Ectodermal cell (in vitro differentiated cells): ENCODE data around the gene PHF19.

Experiments
- H3K27ac ChIP-seq: 2 replicates; pipeline ENCODE4 v1.7.0; 2013; ENCODE audit warnings: mild to moderate bottlenecking, low read depth, low read length; ENCODE audit not compliant: insufficient read depth, poor library complexity, severe bottlenecking
- H3K27me3 ChIP-seq: 2 replicates; pipeline ENCODE4 v1.7.0; 2013; ENCODE audit warnings: mild to moderate bottlenecking, low read length; ENCODE audit not compliant: insufficient read depth, control insufficient read depth, poor library complexity, severe bottlenecking
- H3K36me3 ChIP-seq: one replicate; pipeline ENCODE4 v1.7.0; 2013; ENCODE audit warnings: low read length; ENCODE audit not compliant: control insufficient read depth, insufficient read depth
- H3K4me1 ChIP-seq: one replicate; pipeline ENCODE4 v1.7.0; 2013; ENCODE audit warnings: low read length; ENCODE audit not compliant: control insufficient read depth, insufficient read depth
- H3K4me3 ChIP-seq: 2 replicates; pipeline ENCODE4 v1.7.0; 2013; ENCODE audit warnings: low read depth, low read length, control low read depth; ENCODE audit not compliant: insufficient read depth
- H3K9me3 ChIP-seq: 2 replicates; pipeline ENCODE4 v1.7.0; 2013; ENCODE audit warnings: mild to moderate bottlenecking, low read length, moderate library complexity; ENCODE audit not compliant: control insufficient read depth
- WGBS, 2 experiments: methylation state at CpG; one replicate each; pipeline ENCODE4 v1.1.7; 2013; ENCODE audit warnings: missing lambda C conversion rate in 2 of 2; 5-methylcytosine and 5-hydroxymethylcytosine counted together

PHF19 gene

DNA sequence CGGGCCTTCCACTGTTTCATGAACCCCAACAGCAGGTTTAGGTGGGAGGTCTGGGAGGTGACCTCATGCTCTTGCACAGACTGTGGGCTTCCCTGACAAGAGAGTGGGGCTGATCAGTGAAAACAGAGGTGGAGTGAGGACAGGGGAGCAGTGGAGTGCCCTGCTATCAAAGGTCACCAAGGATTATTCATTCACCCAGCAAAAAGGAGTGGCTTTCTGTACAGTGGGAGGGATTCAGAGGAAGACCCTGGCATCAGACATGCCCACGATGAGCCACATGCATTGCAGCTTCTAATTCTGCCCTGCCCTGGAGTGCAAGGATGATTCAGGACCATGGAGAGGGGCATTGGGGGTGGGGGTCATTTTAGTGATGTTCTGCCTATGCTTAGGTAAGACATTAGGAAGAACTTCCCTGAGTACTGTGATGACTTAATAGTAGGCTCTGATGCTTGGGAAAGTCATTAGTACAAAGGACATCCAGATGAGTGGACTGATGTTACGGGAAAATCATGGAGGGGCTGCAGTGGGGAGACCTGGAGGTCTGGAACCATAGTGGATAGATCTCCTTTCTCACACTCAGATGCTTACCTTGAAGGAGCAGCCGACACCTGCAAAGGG is 36.8 kb upstream of the PHF19 start:
- Histone ChIP-seq H3K27ac (no peak overlapping the region), H3K4me3 (no peak overlapping the region), H3K27me3 (no peaks in the 10 kb centered on the region), H3K4me1 (no peaks in the 10 kb centered on the region), H3K9me3 (no peaks in the 10 kb centered on the region), H3K36me3 (no peaks in the 10 kb centered on the region)
- WGBS, 2 experiments = 89 to 91% methylated on average over 4 of the region's 4 CpGs

- Histone ChIP-seq H3K27ac (no peak overlapping the region), H3K9me3 (no peaks in the 10 kb centered on the region), H3K36me3 (no peaks in the 10 kb centered on the region), H3K27me3 (no peaks in the 10 kb centered on the region), H3K4me1 (no peaks in the 10 kb centered on the region), H3K4me3 (no peak overlapping the region)
- WGBS, 2 experiments = 90% methylated on average over 13 of the region's 13 CpGs
Measured at GRCh38 chr9:120912958-120913646, 36.1 kb upstream of the PHF19 start.

DNA sequence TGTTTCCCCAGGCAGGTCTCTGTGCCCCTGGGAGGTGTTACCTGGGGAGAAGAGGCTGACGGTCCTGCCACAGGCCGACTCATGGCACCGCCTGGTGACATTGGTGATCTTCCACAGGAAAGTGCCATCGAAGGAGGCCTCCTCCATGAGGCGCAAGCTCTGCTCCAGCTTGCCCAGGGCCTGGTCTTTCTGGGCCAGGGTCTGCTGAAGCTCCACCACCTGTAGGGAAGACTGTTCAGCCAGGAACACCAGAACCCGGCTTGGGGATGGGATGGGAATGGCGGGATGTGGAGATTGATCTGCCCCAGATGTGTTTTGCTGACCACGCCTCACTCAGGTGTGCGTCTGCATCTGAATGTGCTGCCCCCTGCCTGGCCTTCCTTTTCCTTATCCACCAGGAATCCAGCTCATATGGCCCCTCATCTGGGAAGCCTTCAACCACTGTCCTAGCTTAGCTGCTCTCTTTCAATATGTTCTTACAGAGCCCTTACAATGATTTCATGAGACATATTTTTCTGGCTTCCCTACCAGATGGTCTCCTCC is 34.4 kb upstream of the PHF19 start:
- H3K36me3 ChIP-seq = no peaks in the 10 kb centered on the region
- no peak overlapping the region for H3K4me3 ChIP-seq
- H3K27me3 ChIP-seq = no peaks in the 10 kb centered on the region
- WGBS, 2 experiments = 86 to 90% methylated on average over 9 of the region's 9 CpGs
- H3K27ac ChIP-seq = no peak overlapping the region
- no peaks in the 10 kb centered on the region for H3K4me1 ChIP-seq
- no peaks in the 10 kb centered on the region for H3K9me3 ChIP-seq

GRCh38 chr9:120910643-120911042 is 33.7 kb upstream of the PHF19 start:
- no peaks in the 10 kb centered on the region for H3K27me3 ChIP-seq
- no peaks in the 10 kb centered on the region for H3K9me3 ChIP-seq
- H3K4me1 ChIP-seq = no peaks in the 10 kb centered on the region
- 92 to 98% methylated on average over 2 to 3 of the region's 3 CpGs for WGBS, 2 experiments
- no peak overlapping the region for H3K4me3 ChIP-seq
- no peaks in the 10 kb centered on the region for H3K36me3 ChIP-seq
- H3K27ac ChIP-seq = no peak overlapping the region

DNA sequence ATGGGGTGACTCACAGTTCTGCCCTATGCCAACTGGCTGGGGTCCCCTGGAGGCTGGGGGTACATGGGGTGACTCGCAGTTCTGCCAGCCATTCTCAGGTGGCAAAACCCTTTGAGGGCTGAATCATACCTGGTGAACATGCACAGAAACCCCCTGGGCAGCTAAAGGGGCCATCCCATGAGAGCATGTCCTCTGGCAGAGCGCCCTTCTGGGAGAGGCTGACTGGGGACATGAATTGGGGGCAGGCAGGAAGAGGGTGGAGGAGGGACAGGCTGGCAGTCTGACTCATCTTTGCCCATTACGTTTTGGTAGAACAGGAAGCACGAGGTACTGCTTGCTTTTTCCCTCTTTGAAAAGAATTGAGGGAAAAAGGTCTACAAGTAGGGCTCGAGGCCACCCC is 32.9 kb upstream of the PHF19 start:
- Histone ChIP-seq H3K27me3 (no peaks in the 10 kb centered on the region), H3K36me3 (no peaks in the 10 kb centered on the region), H3K27ac (no peak overlapping the region), H3K4me3 (no peak overlapping the region), H3K9me3 (no peaks in the 10 kb centered on the region), H3K4me1 (no peaks in the 10 kb centered on the region)
- WGBS, 2 experiments = 83 to 86% methylated on average over 5 of the region's 5 CpGs

DNA sequence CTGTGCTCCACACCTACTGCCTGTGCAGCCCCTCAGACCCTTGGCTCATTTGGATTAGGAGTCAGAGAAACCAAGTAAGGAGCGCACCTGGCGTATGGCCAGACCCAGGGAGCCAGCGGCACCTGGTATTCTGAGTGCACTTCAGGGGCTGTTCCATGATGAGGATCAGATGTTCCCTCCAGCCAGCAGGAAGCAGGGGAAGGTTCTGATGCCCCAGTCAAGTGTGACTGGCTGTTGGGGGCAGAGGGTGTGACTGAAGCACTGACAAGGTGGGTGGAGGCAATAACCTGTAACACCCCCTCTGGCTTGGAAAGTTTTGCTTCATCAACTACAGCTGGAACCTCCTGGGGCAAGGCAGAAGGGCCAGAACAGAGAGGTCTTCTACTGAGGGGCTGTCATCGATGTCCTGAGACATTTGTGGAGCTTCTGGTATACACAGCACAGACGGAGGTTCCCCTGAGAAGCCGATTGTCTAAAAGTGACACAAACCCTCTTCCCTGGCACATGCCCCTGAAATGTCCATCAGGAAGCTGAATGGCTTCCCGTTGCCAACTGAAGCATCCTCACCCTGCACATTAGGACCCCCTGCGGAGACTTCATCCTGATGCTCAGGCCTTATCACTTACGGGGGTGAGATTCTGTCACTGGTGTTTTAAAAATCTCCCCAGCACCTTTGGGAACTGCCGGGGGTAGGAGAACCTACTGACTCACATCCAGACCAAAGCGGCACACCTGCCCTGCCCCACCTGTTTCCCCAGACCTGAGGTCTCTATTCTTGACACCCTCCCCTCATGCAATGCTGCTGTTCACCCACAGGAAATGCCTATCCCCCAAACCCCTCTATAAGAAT is 28.6 kb upstream of the PHF19 start:
- Histone ChIP-seq H3K27me3 (no peaks in the 10 kb centered on the region), H3K36me3 (no peaks in the 10 kb centered on the region), H3K27ac (no peak overlapping the region), H3K4me1 (no peaks in the 10 kb centered on the region), H3K4me3 (no peak overlapping the region), H3K9me3 (no peaks in the 10 kb centered on the region)
- 94% methylated on average over 11 of the region's 11 CpGs for WGBS, 2 experiments

DNA sequence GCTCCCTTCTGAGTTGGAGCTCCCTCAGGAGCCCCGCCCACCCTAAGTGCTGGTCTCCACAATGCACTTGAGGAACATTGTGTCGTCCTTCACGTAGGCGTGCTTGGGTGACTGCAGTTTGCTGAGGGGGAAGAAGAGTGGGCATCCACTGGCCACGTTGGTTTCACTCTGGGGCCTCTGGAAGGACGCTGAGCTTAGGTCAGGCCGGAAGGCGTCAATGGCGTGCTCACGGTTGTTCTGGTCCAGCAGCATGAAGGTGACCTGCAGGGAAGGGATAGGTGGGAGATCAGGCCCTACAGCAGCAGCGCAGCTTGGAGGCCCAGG is 28.0 kb upstream of the PHF19 start:
- no peaks in the 10 kb centered on the region for H3K27me3 ChIP-seq
- 95% methylated on average over 11 of the region's 11 CpGs for WGBS, 2 experiments
- no peaks in the 10 kb centered on the region for H3K9me3 ChIP-seq
- no peaks in the 10 kb centered on the region for H3K4me1 ChIP-seq
- H3K27ac ChIP-seq = no peak overlapping the region
- no peaks in the 10 kb centered on the region for H3K36me3 ChIP-seq
- H3K4me3 ChIP-seq = no peak overlapping the region

DNA sequence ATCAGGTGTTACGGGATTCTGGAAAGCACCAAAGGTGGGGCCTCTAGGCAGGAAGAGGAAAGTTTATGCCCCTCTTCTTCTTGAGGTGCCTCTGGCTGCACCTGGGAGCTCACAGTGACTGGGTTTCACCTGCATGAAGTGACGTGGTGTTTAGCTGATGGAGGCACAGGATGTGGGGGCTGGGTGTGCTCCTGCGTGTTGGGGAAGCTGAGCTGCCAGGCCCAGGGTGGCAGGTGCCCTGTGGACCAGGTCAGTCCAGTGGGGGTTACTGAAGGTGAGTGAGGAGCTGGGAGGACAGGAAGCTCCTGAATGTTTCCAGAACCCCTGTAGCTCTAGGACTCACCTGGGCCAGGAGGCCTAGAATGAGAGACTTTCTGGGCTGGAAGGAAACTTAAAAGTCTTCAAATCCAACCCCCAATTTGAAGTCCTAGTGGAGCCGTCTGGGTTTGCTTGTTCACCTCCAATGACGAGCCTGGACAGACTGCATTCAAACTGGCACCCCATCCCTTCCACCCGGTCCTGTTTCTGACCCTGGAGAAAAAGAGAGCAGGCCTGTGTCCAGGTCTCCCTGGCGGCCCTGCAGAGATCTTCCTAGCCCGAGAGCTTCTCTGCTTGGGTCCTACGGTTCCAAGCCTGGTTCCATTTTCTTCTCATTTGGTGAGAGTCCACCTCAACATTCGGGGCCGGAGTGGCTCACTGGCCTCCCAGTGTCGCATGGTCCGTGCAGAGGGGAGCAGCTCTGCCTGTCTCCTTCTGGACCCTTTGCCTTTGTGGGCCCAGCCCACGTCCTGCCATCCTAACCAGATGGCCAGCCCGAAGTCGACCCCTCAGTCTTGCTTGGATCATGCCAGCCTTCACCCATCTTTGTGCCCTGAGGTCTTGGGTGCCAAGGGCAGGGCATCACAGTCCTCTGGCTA is 27.3 kb upstream of the PHF19 start:
- 92% methylated on average over 16 of the region's 16 CpGs for WGBS, 2 experiments
- Histone ChIP-seq H3K36me3 (no peaks in the 10 kb centered on the region), H3K4me1 (no peaks in the 10 kb centered on the region), H3K27ac (no peak overlapping the region), H3K27me3 (no peaks in the 10 kb centered on the region), H3K9me3 (no peaks in the 10 kb centered on the region), H3K4me3 (no peak overlapping the region)

DNA sequence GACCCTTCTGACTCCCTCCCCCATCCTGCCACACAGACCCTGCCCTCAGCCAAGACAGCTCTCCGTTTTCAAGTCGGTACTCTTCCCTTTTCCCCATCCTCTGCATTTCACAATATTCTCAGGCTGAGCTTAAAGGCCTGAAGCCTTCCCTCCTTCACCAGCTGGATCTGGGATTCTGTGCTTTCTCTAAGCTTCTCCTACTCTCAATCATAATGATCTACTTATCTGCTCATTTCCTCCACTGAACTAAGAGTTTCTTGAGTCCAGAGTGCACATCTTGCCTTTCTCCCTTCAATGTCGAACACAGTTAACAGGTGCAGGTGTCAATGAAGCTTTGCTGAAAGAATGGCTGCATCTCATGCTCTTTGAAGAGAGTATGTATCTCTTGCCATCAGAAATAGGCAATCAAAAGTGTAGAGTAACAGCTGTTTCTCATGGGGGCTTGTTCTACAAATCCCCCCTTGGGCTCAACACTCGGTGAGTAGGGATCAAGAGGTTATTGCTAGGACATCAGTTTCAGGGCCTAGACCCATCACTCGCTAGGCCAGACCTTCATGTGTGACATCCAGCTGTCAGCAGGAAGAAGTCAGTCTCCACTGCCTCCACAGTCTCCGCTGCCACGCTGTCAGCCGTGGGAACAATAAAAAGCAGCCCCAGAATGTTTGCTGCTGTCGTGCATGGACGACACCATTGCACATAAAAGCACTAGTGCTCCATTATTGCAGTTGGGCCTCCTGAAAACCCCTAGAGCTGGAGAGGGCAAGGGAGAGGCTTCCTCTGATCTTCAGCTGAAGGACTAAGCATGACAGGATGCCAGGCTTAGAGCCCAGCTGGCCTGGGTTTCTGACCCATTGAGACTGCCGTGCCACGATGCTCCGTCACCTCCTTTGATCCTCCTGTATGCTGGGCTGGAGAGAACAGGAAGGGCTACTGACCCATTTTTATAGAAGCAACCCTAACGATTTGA is 25.9 kb upstream of the PHF19 start:
- Histone ChIP-seq H3K4me3 (no peak overlapping the region), H3K27ac (no peak overlapping the region), H3K36me3 (no peaks in the 10 kb centered on the region), H3K9me3 (no peaks in the 10 kb centered on the region), H3K27me3 (no peaks in the 10 kb centered on the region), H3K4me1 (no peaks in the 10 kb centered on the region)
- 88 to 90% methylated on average over 14 of the region's 14 CpGs for WGBS, 2 experiments
